GM23338 (cell line): ENCODE data around the gene HEXB.

ENCODE experiments used
- CTCF ChIP-seq, 2 experiments: fragments of 200-600 bp in 1 of 2; sonication (generic) in 1 of 2; conservative IDR thresholded peaks; 2 replicates each; pipeline versions ENCODE4 v1.5.1 to v1.6.1; 2016 to 2017; ENCODE audit warnings: antibody characterized with exemption in 2 of 2, low read depth in 2 of 2, mild to moderate bottlenecking in 2 of 2, moderate library complexity in 1 of 2
- EZH2phosphoT487 ChIP-seq: fragments of 200-600 bp; sonication (generic); IDR thresholded peaks from one replicate; pipeline ENCODE4 v1.8.1; 2018; ENCODE audit warnings: antibody characterized with exemption; ENCODE audit not compliant: unreplicated experiment
- ZNF114 ChIP-seq: fragments of 250-450 bp; sonication (Bioruptor Pico); IDR thresholded peaks from 2 replicates; pipeline ENCODE4 v1.5.0; 2020; ENCODE audit warnings: mild to moderate bottlenecking, moderate library complexity

DNA sequence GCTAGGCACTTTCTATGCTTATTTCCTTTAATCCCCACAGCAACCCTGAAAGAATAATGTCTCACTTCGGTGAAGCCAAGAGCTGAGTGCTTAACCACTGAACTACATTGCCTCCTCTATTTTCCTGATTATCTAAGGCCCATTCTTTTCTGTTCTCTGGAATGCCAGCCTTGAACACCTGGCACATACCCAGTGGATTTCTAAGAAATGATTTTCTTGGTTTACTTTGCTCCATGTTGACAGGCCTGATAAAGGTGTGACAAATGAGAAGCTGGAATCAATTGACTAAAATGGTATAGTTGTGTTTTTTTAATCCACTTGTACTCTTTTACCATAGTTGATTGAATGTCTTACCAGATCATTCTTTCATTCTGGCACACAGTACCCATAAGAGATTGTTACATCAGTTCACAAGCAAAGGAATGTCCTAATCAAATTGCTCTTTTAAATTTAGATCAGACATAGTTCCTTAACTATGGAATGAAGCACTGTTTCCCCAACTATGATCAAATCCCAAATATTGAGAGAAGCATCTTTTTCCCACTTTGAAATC lies 35.5 kb upstream of the HEXB start:
- no peak for TF ChIP-seq CTCF (conservative IDR thresholded peaks at IDR 0.05; ENCODE audit: low read depth in 2 of 2)
- no peak for TF ChIP-seq EZH2phosphoT487
- no peak for TF ChIP-seq ZNF114 (CRISPR knock-in tag)
